Testis (tissue), 2 donors: ENCODE data around the gene NUDT5.

ENCODE experiments used
- CTCF ChIP-seq, 3 experiments: fragments of 450-650 bp in 2 of 3; fragments of 200-600 bp in 1 of 3; sonication (generic) in 1 of 3; IDR thresholded peaks; one replicate each; pipeline ENCODE4 v1.5.1; 2016 to 2019; ENCODE audit warnings: antibody characterized with exemption in 3 of 3, mild to moderate bottlenecking in 2 of 3, moderate library complexity in 1 of 3
- POLR2A ChIP-seq: fragments of 450-650 bp; IDR thresholded peaks from one replicate; pipeline ENCODE4 v1.6.1; 2017; ENCODE audit warnings: antibody characterized with exemption, mild to moderate bottlenecking, moderate library complexity

- TF ChIP-seq CTCF (IDR thresholded peaks at IDR 0.05) (no peak), POLR2A (no peak)
Measured at GRCh38 chr10:12150163-12150562, 45.5 kb downstream of the NUDT5 start.
